Measurements from ENCODE around the gene SLC25A21.

The SLC25A21 gene

DNA sequence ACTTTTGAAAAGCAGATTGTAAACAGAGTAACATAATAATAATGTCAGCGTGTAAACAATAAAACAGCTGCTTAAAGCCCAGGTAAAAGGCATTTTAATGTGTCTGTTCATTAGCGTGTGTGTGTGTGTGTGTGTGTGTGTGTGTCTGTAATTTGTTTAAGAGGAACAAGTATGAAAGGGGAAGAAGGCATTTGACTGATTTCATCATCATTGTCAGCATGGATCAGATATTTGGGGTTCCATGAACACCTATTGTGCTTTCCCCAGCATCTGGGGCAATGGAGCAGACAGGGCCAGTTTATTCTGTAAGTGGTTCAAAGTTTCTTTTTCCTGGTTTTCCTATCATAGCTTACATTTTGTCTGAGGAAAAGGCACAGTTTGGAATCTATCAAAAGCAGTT is 28.9 kb downstream of the SLC25A21 start:
- no peak for DNase-seq (ENCODE audit: low read depth)

DNA sequence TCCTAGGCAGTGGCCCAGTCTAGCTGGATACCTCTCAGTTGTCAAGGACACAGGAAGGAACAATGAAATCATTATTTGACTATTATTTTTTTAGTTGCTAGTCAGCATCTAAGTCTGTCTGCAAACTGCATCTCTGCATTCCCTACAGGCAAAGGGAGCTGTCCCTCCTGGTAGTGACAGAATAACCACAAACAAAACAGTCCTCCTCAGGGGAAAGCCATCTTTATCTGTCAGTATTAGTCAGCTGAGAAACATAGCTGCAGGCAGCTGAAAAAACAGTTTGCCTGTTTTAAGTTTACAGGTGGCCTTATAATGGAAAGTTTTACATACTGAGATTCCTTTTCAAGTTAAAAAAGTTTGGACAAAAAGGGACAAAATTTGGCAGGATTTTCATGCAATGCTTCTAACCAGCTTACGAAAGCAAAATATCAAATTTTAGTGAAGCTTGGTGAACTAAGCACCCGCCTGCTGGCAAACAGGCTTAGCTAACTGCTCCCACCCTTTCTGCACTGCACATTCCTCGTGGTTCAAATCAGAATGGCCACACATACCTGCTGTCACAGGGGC is 29.5 kb downstream of the SLC25A21 start:
- DNase-seq (ENCODE audit: low read depth), result no peak

GRCh38 chr14:37140176-37140575 is 32.2 kb downstream of the SLC25A21 start:
- DNase-seq (ENCODE audit: low read depth), result no peak

GRCh38 chr14:37139710-37140109 is 32.7 kb downstream of the SLC25A21 start:
- no peak for DNase-seq (ENCODE audit: low read depth)

- DNase-seq (ENCODE audit: low read depth), result no peak
These were observed 33.5 kb downstream of the SLC25A21 start for GRCh38 chr14:37138898-37139297.

GRCh38 chr14:37133284-37133913 is 39.0 kb downstream of the SLC25A21 start:
- DNase-seq (ENCODE audit: low read depth), result no peak

GRCh38 chr14:37131205-37131604 is 41.2 kb downstream of the SLC25A21 start:
- no peak for DNase-seq (ENCODE audit: low read depth)

DNA sequence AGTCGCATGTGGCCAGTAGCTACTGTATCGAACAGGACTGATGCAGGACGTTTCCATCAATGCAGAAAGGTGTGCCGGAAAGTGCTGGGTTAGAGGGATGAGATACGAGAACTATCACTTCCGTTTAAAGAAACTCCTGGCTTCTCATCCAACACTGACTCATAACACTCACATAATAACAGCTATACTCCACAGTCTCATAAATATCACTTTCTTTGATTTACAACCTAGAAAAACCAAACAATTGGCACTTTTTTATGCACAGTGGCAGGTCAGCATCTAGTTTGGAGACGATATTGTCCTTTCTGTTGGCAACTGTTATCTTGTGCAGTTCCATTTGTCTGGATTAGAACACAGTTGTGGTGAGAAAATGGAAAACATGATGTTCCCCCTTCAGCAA is 43.4 kb downstream of the SLC25A21 start:
- DNase-seq (ENCODE audit: low read depth), result no peak

DNA sequence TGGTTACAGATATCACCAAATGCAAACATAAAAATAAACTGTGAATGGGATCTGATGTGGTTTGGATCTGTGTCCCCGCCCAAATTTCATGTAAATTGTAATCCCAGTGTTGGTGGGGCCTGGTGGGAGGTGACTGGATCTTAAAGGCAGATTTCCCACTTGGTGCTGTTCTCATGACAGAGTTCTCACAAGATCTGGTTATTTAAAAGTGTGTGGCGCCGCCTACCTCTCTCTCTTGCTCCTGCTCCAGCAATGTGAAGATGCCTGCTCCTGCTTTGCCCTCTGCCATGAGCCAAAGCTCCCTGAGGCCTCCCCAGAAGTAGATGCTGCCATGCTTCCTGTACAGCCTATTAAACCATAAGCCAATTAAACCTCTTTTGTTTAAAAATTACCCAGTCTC is 47.8 kb downstream of the SLC25A21 start:
- no peak for DNase-seq (ENCODE audit: low read depth)

- DNase-seq (ENCODE audit: low read depth), result no peak
These were observed 49.3 kb downstream of the SLC25A21 start for GRCh38 chr14:37122919-37123639.

- DNase-seq (ENCODE audit: low read depth), result no peak
These were observed 50.1 kb downstream of the SLC25A21 start for GRCh38 chr14:37122288-37122687.

GRCh38 chr14:37118673-37119366 is 53.6 kb downstream of the SLC25A21 start:
- DNase-seq (ENCODE audit: low read depth), result no peak

- DNase-seq (ENCODE audit: low read depth), result peak; percentile 14
These were observed 55.2 kb downstream of the SLC25A21 start for GRCh38 chr14:37116933-37117849.

- no peak for DNase-seq (ENCODE audit: low read depth)
These were observed 57.0 kb downstream of the SLC25A21 start for GRCh38 chr14:37115406-37115805.

DNA sequence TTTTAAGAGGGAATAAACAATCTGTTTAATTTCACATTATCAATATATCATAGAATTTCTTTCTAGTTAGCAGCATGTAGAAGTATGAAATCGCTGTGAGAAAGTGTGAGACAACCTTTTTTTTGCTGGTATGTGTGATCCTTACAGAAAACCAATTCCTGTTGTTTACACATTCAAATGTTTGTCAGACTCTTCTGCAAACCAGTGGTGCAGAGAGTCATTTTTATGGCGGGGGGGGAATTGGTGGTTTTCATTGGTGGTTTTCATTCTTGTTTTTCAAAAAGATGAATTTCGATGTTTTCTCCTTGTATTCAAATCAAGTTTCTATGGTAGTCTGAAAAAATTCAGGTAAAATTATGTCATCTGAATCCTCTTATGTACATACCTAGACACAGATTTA is 57.8 kb downstream of the SLC25A21 start:
- DNase-seq (ENCODE audit: low read depth), result no peak

DNA sequence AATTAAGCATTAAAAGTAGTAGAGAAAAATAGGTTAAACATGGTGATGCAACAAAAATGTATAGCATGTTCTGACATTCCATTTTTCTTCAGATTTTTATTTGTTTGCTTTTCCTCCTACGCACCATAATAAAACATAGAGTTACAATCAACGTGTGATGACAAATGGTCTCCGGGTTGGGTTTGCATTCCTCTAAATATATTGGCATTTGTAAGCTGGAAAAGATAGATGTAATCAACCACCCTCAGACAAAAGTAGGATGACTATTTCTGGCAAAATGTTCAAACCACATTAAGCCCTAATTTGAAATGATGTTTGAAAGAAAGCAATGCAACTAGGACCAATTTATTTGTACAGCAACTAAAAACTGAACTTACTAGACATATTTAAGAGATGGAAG is 58.4 kb downstream of the SLC25A21 start:
- no peak for DNase-seq (ENCODE audit: low read depth)

- DNase-seq (ENCODE audit: low read depth), result no peak
These were observed 74.3 kb downstream of the SLC25A21 start for GRCh38 chr14:37098132-37098531.

- DNase-seq (ENCODE audit: low read depth), result no peak
These were observed 77.9 kb downstream of the SLC25A21 start for GRCh38 chr14:37094502-37094901.

- DNase-seq (ENCODE audit: low read depth), result no peak
These were observed 79.0 kb downstream of the SLC25A21 start for GRCh38 chr14:37093364-37093763.

GRCh38 chr14:37091651-37092050 is 80.8 kb downstream of the SLC25A21 start:
- no peak for DNase-seq (ENCODE audit: low read depth)

DNA sequence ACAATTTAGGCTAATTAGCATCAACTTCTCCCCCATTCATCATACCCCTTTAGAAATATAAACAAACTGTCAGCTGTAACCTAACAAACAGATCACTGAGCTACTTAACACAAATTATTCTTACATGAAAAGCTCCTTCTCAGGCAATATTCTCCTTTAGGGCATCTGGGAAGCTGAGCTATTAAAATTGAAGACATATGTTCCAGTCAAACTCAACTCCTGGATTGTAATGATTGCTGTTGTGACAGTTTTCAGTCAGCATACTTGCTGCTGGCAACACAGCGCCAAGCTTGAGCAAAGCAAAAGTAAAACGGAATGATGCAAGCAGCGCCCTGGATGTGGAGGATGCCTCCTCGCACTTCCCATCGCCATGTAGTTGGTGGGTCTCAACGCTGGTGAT is 82.4 kb downstream of the SLC25A21 start:
- no peak for DNase-seq (ENCODE audit: low read depth)

GRCh38 chr14:37089410-37089809 is 83.0 kb downstream of the SLC25A21 start:
- no peak for DNase-seq (ENCODE audit: low read depth)
